HG02885 (cell line): Measurements from ENCODE around the gene GSTM4.

ENCODE experiments used
- ATAC-seq: cut with Tn5 transposase; IDR thresholded peaks from one replicate; pipeline ENCODE4 v1.9.1; 2021; ENCODE audit warnings: mild to moderate bottlenecking; ENCODE audit not compliant: unreplicated experiment, poor library complexity

GSTM4 gene

DNA sequence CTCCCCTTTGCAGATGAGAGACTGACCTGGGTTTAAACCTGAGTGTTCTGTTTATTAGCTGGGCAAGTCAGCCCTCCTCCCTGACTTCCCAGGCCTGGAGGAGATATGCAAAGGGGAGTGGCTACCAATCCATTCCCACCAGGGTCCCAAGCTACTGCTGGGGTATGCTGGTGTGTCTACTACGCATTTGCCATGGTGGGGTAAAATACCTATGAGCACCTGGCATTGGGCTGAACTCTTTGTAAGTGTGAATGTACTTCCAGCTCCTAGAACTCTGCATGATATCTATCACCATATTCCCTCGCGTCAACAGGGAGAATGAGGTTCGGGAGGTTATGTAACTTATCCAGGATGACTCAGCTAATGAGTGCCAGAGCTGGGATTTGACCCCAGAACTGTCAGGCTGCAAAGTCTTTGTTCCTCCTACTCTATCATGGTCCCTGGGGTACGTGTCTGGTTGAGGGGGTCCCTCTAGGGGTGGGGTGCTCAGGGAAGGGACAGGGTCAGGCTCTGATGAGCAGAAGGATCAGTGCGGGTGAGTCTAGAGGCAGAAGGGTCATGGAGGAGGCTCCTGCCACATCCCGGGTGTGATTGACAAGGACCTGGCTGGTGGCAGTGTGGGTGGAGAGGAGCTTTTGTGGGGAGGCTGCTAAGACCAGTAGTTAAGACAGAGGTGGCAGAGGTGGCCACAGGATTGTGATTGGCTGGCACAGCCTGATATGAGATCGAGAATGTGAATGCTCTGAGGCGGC is 19.5 kb upstream of the GSTM4 start:
- no peak for ATAC-seq

GRCh38 chr1:109637446-109637845 is 18.5 kb upstream of the GSTM4 start:
- no peak for ATAC-seq

GRCh38 chr1:109639063-109639840 is 16.6 kb upstream of the GSTM4 start:
- no peak for ATAC-seq

- ATAC-seq: no peak
Measured at GRCh38 chr1:109639841-109640184, 16.1 kb upstream of the GSTM4 start.

GRCh38 chr1:109640285-109640865 is 15.5 kb upstream of the GSTM4 start:
- peak; percentile 60 for ATAC-seq

DNA sequence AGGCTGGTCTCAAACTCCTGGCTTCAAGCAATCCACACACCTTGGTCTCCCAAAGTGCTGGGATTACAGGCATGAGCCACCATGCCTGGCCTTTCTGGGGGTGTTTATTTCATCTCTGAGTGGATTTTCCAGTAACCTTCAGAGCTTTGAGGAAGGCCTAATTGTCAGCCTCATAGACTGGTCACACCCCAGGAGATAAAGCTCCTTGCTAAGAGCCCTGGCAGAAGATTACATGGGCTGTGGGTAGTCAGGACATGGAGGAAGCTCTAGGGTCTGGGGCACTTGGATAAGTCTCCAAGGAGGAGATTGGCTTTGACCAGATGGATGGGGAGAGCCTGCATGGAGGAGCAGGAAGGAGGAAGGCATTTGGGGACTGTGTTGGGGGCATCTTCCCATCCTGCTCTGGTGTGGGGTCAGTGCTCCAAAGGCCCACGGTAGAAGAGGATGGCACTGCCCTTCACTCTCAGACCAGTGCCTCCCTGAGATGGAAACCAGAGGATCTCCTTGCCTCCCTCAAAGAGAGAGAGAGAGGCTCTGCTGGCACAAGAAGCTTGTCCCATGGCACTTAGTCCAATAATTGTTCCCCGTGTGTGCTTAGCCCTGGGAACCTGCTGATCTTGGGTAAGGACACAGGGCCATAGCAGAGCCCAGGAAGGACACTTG is 14.7 kb upstream of the GSTM4 start:
- no peak for ATAC-seq

GRCh38 chr1:109641861-109642260 is 14.0 kb upstream of the GSTM4 start:
- ATAC-seq: no peak

DNA sequence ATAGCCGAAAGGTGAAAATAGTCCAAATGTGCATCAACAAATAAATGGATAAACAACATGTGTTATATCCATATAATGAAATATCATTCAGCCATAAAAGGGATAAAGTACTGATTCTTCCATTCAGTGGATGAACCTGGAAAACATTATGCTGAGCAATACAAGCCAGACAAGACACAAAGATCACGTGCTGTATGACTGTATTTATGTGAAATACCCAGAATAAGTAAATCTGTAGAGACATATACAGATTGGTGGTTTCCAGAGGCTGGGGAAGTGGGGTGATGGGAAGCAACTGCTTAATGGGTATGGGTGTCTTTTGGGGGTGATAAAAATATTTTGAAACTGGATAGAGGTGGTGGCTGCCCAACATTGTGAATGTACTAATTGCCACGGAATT is 13.3 kb upstream of the GSTM4 start:
- no peak for ATAC-seq

DNA sequence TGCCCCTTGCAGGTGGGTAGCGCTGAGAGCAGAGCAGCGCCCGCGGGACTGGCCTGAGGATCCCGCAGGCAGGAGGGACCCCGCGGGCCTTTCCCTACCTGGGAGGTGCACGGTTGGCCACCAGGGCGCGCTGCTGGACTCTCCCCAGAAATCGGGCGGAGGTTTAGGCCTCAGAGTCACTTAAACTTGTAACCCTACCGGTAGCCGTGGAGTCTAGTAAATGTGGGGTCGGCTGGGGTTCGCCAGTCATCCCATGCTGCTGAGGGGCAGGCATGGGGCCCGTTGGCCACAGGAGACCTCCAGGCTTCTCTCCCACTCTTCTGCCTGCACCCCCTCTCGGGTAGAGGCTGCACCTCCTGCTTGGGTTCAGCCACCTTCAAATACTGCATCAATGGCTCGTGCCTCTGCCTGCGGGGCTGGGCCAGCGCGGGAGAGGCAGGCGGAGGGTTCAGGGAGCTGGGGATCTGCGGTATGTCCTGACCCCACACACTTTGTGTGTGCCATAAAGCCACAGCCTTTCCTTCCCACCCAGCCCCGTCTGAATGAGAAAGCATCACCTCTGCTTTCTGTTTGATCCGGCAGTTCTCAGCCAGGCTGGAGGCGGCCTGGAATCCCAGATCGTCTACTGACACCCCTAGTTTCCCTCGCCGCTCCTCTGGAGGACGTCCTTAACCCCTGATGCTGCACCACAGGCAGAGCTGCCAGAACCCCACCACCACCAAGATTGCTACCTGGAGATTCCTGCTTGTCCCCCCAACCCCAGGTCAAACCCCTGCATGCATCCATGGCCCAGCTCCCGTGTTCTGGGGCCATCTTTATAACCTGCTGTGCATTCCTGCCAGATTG is 12.3 kb upstream of the GSTM4 start:
- peak; percentile 88 for ATAC-seq

DNA sequence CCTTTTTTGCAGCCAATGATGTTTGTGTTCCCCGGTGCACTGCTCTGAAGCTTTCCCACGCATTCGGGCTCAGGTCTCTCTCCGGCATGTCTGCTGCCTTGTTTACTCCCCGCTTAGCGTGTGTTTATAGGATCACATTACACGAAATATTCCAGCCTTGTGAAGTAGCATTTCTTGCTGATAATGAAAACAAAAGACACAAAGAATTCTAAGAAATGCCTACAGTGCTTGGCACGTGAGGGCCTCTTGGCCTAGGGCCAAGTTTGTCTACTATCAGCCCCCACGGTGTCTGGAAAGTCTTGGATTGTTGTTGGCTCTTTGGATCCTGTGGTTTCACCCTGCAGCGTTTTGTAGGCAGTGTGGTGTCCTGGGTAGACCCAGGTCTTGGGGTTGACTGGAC is 11.2 kb upstream of the GSTM4 start:
- no peak for ATAC-seq

DNA sequence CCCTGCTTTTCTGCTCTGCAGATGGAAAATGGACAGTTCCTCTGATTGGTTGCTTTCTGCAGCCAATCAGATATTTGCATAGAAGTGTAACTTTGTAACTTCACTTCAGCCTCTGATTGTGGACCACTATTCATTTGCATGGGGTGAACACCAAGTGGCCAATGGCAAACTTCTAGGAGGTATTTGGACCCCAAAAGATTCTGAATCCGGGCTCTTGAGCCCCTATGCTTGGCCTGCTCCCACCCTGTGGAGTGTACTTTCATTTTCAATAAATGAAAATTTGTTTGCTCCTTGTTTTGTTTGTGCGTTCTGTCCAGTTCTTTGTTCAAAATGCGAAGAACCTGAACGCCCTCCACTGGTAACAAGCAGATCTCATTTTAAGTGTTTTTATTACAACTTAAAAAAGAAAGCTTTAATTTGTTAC is 6.4 kb upstream of the GSTM4 start:
- ATAC-seq: no peak

GRCh38 chr1:109650609-109651008 is 5.3 kb upstream of the GSTM4 start:
- no peak for ATAC-seq

DNA sequence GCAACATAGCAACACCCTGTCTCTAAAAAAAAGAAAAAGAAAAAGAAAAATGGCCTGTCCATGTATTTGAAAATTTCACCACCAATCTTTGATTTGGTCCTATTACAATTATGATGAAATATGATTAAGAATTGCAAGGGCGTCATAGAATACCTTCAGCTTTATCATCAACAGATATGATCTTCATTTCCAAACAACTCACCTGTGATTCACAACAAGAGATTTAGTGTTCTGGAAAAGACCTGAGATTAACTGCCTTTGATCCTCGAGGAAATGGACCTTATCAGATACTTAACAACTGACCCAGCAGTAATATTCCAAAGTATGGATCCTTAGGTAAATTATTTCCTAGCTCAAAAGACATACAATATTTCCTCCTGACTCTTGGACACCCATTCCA is 3.5 kb upstream of the GSTM4 start:
- ATAC-seq: no peak

- ATAC-seq: no peak
Measured at GRCh38 chr1:109653306-109653705, 2.6 kb upstream of the GSTM4 start.

DNA sequence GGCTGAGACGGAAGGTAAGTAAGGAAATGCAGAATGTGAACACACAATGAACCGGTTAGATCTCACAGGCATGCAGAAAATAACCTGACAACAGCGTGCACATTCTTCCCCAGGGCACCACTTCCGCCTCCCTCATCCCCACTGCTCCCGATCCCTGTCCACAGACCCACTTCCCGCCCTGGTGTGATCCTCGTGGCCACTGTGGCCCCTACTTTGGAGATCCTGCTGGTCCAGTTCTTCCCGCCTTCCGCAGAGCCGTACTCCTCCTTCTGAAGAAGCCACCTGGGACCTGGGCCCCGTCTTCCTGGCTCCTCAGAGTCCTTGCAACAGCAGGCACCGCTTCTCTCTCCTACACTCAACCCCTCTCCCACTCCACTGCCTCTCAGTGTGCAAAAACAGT is 1.4 kb upstream of the GSTM4 start:
- no peak for ATAC-seq

GRCh38 chr1:109657395-109657794 is 1.5 kb downstream of the GSTM4 start:
- ATAC-seq: no peak

DNA sequence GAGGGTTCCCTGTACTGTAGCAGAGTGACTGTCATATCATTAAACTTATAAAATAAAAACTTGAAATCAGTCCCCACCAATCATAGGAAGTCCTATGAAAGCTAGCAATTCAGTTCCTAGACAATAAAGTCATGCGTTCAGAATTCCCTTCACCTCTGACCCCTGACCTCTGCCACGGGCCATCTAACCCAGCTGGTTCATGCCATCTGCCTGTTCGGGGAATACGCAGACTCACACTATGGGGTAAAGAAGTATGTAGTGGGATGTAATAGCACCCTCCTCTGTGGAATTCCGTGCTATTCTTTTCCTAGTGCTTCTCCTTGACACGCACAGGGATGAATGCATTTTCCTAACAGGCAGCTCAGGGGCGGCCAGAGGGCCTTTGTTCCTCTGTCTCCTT is 2.1 kb downstream of the GSTM4 start:
- no peak for ATAC-seq

DNA sequence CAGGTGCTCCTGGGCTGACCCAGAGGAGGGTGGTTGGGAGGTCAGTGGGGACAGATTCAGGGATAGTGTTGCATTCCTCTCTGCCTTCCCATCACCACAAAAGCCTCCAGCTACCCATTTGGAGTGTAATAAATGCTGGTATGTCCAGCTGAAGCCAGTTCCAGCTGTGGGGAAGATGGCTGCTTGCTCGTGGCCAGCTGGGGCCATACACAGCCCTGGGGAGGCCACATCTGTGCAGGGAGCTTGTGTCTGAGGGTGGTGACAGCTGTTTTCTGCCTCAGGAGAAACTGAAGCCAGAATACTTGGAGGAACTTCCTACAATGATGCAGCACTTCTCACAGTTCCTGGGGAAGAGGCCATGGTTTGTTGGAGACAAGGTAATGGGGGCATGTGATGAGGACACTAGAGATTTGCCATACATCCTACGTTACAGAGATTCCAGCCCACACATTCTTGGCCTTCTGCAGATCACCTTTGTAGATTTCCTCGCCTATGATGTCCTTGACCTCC is 2.7 kb downstream of the GSTM4 start:
- no peak for ATAC-seq

DNA sequence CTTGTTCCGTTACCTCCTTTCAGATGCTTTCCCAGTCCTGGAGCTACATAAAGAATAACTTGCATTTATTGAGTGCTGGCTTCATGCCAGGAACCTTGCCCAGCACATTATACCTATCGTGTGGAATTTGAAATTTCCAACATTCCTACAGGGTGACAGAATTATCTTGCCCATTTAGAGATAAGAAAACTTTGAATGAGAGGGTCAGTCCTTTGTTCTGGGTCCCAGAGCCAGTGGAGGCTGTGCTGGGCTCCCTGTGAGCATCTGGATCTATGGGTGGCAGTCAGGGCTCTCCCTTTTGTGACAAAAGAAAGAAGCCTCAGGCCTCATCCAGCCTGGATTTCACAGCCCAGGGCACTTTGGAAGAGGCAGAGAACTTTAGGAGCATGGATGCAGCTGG is 3.2 kb downstream of the GSTM4 start:
- ATAC-seq: no peak
